Right lobe of liver (tissue), 4 donors: ENCODE results near the gene SLC25A10.
A peak's percentile ranks its signal among the peaks of the same experiment; 100 is the strongest.

Experiments
- POLR2A ChIP-seq: fragments of 450-650 bp; IDR thresholded peaks from one replicate; pipeline ENCODE4 v1.6.1; 2017; ENCODE audit warnings: antibody characterized with exemption, mild to moderate bottlenecking
- TF ChIP-seq, protein P1 (sequence below), 4 donors: fragments of 200-600 bp in 3 of 4; fragments of 450-650 bp in 1 of 4; IDR thresholded peaks; one replicate each; pipeline versions ENCODE4 v1.5.1 to v1.8.0; 2016 to 2022; ENCODE audit warnings: antibody characterized with exemption in 4 of 4, mild to moderate bottlenecking in 2 of 4
- donor health status: DM: no; HTN: no; CAD: no.
- donor health status: DM: no; HTN: no; CAD: no.
- donor health status: DM: no; HTN: yes; CAD: no.

DNA sequence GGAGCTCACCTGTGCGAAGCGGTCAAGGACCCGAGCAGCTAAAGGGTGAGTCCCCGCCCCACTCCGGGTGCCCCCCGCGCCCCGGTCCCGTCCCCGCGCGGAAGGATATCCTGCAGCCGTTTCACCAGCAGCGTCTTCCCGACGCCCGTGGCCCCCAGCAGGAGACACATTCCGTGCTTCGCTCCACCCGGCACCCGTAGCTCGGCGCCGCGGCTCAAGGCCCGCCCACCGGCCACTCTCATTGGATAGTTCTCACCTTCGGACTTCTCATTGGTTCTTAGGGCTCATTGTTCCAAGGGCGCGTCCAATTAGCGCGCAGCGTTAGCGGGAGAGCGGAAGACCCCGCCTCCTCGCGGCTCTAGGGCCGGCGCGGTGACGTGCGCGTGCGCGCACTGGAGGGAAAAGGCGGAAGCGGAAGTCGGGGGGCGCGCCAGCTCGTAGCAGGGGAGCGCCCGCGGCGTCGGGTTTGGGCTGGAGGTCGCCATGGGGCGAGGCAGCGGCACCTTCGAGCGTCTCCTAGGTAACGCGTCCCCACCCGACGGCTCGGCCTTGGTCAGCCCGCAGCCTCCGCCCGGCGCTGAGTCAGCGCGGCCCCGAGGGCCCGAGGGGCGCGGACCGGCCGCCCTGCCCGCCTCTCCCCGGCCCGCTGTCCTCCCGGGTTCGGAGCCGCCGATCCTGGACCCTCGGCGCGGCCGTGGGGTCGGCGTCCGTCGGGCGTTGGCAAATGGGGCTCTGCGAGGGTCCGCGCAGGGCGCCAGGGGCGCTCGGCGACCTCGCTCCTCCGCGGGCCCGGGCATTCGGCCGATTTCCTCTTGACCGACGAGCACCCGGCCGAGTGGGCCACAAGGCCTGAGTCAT, 28.3 kb upstream of the SLC25A10 start, which contains the start of the genes ARL16 and HGS:
- TF ChIP-seq POLR2A: peak; percentile 50
- TF ChIP-seq, protein P1, sequence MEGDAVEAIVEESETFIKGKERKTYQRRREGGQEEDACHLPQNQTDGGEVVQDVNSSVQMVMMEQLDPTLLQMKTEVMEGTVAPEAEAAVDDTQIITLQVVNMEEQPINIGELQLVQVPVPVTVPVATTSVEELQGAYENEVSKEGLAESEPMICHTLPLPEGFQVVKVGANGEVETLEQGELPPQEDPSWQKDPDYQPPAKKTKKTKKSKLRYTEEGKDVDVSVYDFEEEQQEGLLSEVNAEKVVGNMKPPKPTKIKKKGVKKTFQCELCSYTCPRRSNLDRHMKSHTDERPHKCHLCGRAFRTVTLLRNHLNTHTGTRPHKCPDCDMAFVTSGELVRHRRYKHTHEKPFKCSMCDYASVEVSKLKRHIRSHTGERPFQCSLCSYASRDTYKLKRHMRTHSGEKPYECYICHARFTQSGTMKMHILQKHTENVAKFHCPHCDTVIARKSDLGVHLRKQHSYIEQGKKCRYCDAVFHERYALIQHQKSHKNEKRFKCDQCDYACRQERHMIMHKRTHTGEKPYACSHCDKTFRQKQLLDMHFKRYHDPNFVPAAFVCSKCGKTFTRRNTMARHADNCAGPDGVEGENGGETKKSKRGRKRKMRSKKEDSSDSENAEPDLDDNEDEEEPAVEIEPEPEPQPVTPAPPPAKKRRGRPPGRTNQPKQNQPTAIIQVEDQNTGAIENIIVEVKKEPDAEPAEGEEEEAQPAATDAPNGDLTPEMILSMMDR (IDR thresholded peaks at IDR 0.05): no peak
